ENCODE data around the gene SYCP3. TPM values are rescaled to one million over a fixed set of nuclear protein-coding genes. Genes with fewer than 3 reads are reported as not detected.

Gene SYCP3
- total and polyA plus RNA-seq, 2 of the 13 experiments (the other 11 are each of a cell fraction or from before 2014, with no cell fraction given), result not detected

DNA sequence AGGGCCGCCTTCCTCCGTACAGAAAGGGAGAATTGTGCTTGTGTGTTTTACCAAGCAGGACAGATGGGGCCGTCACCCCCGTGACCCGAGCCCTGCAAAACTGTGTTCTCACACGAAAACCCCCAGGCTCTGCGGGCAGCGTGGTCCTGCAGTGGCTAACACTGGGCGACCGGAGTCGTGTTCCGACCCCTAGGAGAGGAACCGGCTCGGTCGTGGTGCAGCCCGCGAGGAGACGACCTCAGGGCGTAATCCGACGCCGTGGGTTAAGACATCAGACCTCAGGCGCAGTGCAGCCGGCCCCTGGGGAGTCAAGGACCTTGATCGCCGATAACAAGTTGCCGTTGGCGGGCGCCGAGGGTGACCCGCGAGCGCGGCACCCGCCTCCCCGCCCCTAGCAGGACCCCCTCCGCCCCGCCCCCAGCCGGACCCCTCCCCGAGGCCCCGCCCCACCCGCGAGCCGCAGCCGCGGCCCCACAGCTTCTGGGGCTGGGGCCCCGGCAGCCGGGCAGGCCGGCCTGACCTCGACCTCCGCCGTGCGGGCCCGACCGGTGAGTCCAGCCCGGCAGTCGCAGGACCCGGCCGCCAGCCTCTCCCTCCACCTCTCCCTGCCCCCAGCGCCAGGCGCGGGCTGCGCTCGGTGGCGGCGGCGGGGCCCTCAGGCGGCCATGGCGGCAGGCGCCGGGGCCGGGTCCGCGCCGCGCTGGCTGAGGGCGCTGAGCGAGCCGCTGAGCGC is 41.9 kb downstream of the SYCP3 start, which contains the start of gene CHPT1 (continued):
- TF ChIP-seq ZNF263 (CRISPR knock-in tag; IDR thresholded peaks at IDR 0.05), result no peak; the same call in none of the 2 replicates
- TF ChIP-seq CEBPG (CRISPR knock-in tag; IDR thresholded peaks at IDR 0.05), result peak; percentile 44; the same call in 1 of the 2 replicates
- TF ChIP-seq ZNF674 (CRISPR knock-in tag; IDR thresholded peaks at IDR 0.05; ENCODE audit: low read depth), result 0 out of 2 replicates have a peak, but pooled peaks have one; percentile 31
- TF ChIP-seq NR2F1 (CRISPR knock-in tag; IDR thresholded peaks at IDR 0.05), result peak in 1 of 2 experiments; percentile 38; a peak in 1 of 4 replicates
- TF ChIP-seq, protein P1, sequence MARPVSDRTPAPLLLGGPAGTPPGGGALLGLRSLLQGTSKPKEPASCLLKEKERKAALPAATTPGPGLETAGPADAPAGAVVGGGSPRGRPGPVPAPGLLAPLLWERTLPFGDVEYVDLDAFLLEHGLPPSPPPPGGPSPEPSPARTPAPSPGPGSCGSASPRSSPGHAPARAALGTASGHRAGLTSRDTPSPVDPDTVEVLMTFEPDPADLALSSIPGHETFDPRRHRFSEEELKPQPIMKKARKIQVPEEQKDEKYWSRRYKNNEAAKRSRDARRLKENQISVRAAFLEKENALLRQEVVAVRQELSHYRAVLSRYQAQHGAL (CRISPR knock-in tag; IDR thresholded peaks at IDR 0.05; ENCODE audit: not compliant biosample characterization), result no peak
- TF ChIP-seq, protein P2, sequence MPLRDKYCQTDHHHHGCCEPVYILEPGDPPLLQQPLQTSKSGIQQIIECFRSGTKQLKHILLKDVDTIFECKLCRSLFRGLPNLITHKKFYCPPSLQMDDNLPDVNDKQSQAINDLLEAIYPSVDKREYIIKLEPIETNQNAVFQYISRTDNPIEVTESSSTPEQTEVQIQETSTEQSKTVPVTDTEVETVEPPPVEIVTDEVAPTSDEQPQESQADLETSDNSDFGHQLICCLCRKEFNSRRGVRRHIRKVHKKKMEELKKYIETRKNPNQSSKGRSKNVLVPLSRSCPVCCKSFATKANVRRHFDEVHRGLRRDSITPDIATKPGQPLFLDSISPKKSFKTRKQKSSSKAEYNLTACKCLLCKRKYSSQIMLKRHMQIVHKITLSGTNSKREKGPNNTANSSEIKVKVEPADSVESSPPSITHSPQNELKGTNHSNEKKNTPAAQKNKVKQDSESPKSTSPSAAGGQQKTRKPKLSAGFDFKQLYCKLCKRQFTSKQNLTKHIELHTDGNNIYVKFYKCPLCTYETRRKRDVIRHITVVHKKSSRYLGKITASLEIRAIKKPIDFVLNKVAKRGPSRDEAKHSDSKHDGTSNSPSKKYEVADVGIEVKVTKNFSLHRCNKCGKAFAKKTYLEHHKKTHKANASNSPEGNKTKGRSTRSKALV (CRISPR knock-in tag; IDR thresholded peaks at IDR 0.05), result 0 out of 2 replicates have a peak, but pooled peaks have one; percentile 75
- no peak for TF ChIP-seq MTA1 (CRISPR knock-in tag; IDR thresholded peaks at IDR 0.05; ENCODE audit: borderline replicate concordance)
- no peak for TF ChIP-seq ZNF619 (CRISPR knock-in tag; IDR thresholded peaks at IDR 0.05)
- TF ChIP-seq ZNF567 (CRISPR knock-in tag; IDR thresholded peaks at IDR 0.05; ENCODE audit: borderline replicate concordance), result no peak
- TF ChIP-seq ZNF766 (CRISPR knock-in tag; IDR thresholded peaks at IDR 0.05; ENCODE audit: borderline replicate concordance), result peak; percentile 78
- TF ChIP-seq, protein P3, sequence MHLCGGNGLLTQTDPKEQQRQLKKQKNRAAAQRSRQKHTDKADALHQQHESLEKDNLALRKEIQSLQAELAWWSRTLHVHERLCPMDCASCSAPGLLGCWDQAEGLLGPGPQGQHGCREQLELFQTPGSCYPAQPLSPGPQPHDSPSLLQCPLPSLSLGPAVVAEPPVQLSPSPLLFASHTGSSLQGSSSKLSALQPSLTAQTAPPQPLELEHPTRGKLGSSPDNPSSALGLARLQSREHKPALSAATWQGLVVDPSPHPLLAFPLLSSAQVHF (CRISPR knock-in tag; IDR thresholded peaks at IDR 0.05), result no peak
- no peak for TF ChIP-seq ZNF44 (CRISPR knock-in tag; IDR thresholded peaks at IDR 0.05)
- no peak for TF ChIP-seq ZNF883 (CRISPR knock-in tag; IDR thresholded peaks at IDR 0.05; ENCODE audit: not compliant biosample characterization)
- TF ChIP-seq NKX3-1 (CRISPR knock-in tag; IDR thresholded peaks at IDR 0.05), result peak; percentile 80; the same call in 1 of the 2 replicates
- no peak; the same call in 1 of the 2 replicates for TF ChIP-seq PHF20 (CRISPR knock-in tag; IDR thresholded peaks at IDR 0.05)
- no peak for TF ChIP-seq SRSF4 (IDR thresholded peaks at IDR 0.05; ENCODE audit: low read depth, low read length, poor library complexity, severe bottlenecking)
- no peak for TF ChIP-seq SSRP1 (CRISPR knock-in tag; IDR thresholded peaks at IDR 0.05)
- TF ChIP-seq, protein P4, sequence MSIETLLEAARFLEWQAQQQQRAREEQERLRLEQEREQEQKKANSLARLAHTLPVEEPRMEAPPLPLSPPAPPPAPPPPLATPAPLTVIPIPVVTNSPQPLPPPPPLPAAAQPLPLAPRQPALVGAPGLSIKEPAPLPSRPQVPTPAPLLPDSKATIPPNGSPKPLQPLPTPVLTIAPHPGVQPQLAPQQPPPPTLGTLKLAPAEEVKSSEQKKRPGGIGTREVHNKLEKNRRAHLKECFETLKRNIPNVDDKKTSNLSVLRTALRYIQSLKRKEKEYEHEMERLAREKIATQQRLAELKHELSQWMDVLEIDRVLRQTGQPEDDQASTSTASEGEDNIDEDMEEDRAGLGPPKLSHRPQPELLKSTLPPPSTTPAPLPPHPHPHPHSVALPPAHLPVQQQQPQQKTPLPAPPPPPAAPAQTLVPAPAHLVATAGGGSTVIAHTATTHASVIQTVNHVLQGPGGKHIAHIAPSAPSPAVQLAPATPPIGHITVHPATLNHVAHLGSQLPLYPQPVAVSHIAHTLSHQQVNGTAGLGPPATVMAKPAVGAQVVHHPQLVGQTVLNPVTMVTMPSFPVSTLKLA (IDR thresholded peaks at IDR 0.05), result no peak
- no peak for TF ChIP-seq CENPT (CRISPR knock-in tag; IDR thresholded peaks at IDR 0.05; ENCODE audit: low read depth)
- 0 out of 2 replicates have a peak, but pooled peaks have one; percentile 6 for TF ChIP-seq ZNF121 (CRISPR knock-in tag; IDR thresholded peaks at IDR 0.05)
- 0 out of 2 replicates have a peak, but pooled peaks have one; percentile 25 for TF ChIP-seq ZFP90 (CRISPR knock-in tag; IDR thresholded peaks at IDR 0.05; ENCODE audit: borderline replicate concordance)
- TF ChIP-seq RFX1 (IDR thresholded peaks at IDR 0.05), result no peak
- no peak for TF ChIP-seq CCAR2 (optimal IDR thresholded peaks at IDR 0.05; ENCODE audit: low read depth, low read length)
- no peak for TF ChIP-seq ZNF678 (CRISPR knock-in tag; IDR thresholded peaks at IDR 0.05)
- no peak for TF ChIP-seq FOXJ3 (CRISPR knock-in tag; IDR thresholded peaks at IDR 0.05; ENCODE audit: borderline replicate concordance)
- no peak for TF ChIP-seq ZNF75D (CRISPR knock-in tag; IDR thresholded peaks at IDR 0.05; ENCODE audit: borderline replicate concordance)
